K562 (cell line): Measurements from ENCODE around the gene LATS1. TPM values are rescaled to one million over a fixed set of nuclear protein-coding genes. Genes with fewer than 3 reads are reported as not detected.

ENCODE experiments used
- ARID1B ChIP-seq: fragments of 450-650 bp; IDR thresholded peaks from 2 replicates; pipeline ENCODE4 v1.6.1; 2016; ENCODE audit warnings: antibody characterized with exemption, mild to moderate bottlenecking, inconsistent platforms
- CBX5 ChIP-seq: IDR thresholded peaks from 2 replicates; pipeline ENCODE4 v1.6.1; 2014; ENCODE audit warnings: low read depth, borderline replicate concordance
- EP400 ChIP-seq: fragments of 450-650 bp; IDR thresholded peaks from 2 replicates; pipeline ENCODE4 v1.6.1; 2017; ENCODE audit warnings: antibody characterized with exemption, mild to moderate bottlenecking, moderate library complexity
- FOXJ2 ChIP-seq: fragments of 200-800 bp; sonication (Bioruptor generic); IDR thresholded peaks from 2 replicates; pipeline ENCODE4 v1.6.1; 2016; ENCODE audit warnings: missing genetic modification characterization, missing compliant biosample characterization
- GABPA ChIP-seq: fragments of 200-800 bp; sonication (Bioruptor generic); conservative IDR thresholded peaks from 2 replicates; pipeline ENCODE4 v1.6.1; 2016; ENCODE audit warnings: low read depth, missing genetic modification characterization, missing compliant biosample characterization
- JUNB ChIP-seq: fragments of 450-650 bp; formaldehyde crosslinking; conservative IDR thresholded peaks from 2 replicates; pipeline ENCODE4 v1.4.0; 2020; ENCODE audit warnings: mild to moderate bottlenecking
- MAZ ChIP-seq, 2 experiments: fragments of 450-650 bp in 1 of 2; sonication (generic) in 1 of 2; formaldehyde crosslinking; IDR thresholded peaks in 1 of 2; conservative IDR thresholded peaks in 1 of 2; 2 replicates each; pipeline versions ENCODE4 v1.4.0 to v1.5.0; 2020; ENCODE audit warnings: mild to moderate bottlenecking in 1 of 2, missing genetic modification reagents in 1 of 2
- NFIC ChIP-seq: fragments of 450-650 bp; IDR thresholded peaks from 2 replicates; pipeline ENCODE4 v1.6.1; 2017; ENCODE audit warnings: mild to moderate bottlenecking, inconsistent platforms
- POLR2A ChIP-seq: fragments of 450-650 bp; conservative IDR thresholded peaks from 2 replicates; pipeline ENCODE4 v1.6.1; 2016
- RB1 ChIP-seq: fragments of 450-650 bp; IDR thresholded peaks from 2 replicates; pipeline ENCODE4 v1.6.1; 2017; ENCODE audit warnings: low read depth, mild to moderate bottlenecking
- SMARCA4 ChIP-seq: fragments of 450-650 bp; IDR thresholded peaks from 2 replicates; pipeline ENCODE4 v1.6.1; 2016
- SPI1 ChIP-seq: IDR thresholded peaks from 2 replicates; pipeline ENCODE4 v1.6.1; 2011; ENCODE audit warnings: low read depth, low read length, control low read depth, borderline replicate concordance
- ZBTB1 ChIP-seq: sonication (generic); formaldehyde crosslinking; IDR thresholded peaks from 2 replicates; pipeline ENCODE4 v1.8.1; 2023; ENCODE audit warnings: missing genetic modification reagents, low read depth, mild to moderate bottlenecking, borderline replicate concordance
- ZNF175 ChIP-seq: fragments of 200-800 bp; sonication (Bioruptor generic); IDR thresholded peaks from 2 replicates; pipeline ENCODE4 v1.6.1; 2016; ENCODE audit warnings: low read depth, mild to moderate bottlenecking, missing genetic modification characterization, missing compliant biosample characterization
- ZNF316 ChIP-seq: fragments of 450-650 bp; IDR thresholded peaks from 2 replicates; pipeline ENCODE4 v1.6.1; 2016
- polyA plus RNA-seq, 8 experiments: library from polyadenylated mRNA; depleted of rRNA in 4 of 8; stranded (reverse) in 5 of 8; unstranded in 3 of 8; fragments of >200 nt; fragmentation: Nextera tagmentation in 2 of 8; fragmentation: Illumina TruSeq in 1 of 8; extraction: Ambion mirVana in 2 of 8; extraction: Trizol in 1 of 8; gene quantifications; 2 replicates each; pipeline versions ENCODE4 v1.2.1 to v1.2.3, GENCODE V29; 2011 to 2014; ENCODE audit warnings: inconsistent platforms in 1 of 8, missing spikeins in 1 of 8
- total RNA-seq, 7 experiments: library from RNA; depleted of rRNA in 6 of 7; stranded (reverse); fragments of >200 nt in 6 of 7; fragmentation: Illumina TruSeq in 2 of 7; extraction: Trizol in 2 of 7; gene quantifications; 2 replicates each; pipeline versions ENCODE4 v1.2.1 to v1.2.3, GENCODE V29; 2011 to 2021; ENCODE audit warnings: low replicate concordance in 1 of 7
- TF ChIP-seq, protein P1 (sequence below): fragments of 250-450 bp; sonication (Bioruptor Pico); IDR thresholded peaks from 2 replicates; pipeline ENCODE4 v1.8.0; 2022; ENCODE audit warnings: moderate library complexity, mild to moderate bottlenecking, inconsistent platforms
- TF ChIP-seq, protein P2 (sequence below), 2 experiments: fragments of 200-800 bp in 1 of 2; sonication (Bioruptor generic) in 1 of 2; sonication (generic) in 1 of 2; formaldehyde crosslinking in 1 of 2; IDR thresholded peaks in 1 of 2; conservative IDR thresholded peaks in 1 of 2; 2 replicates each; pipeline versions ENCODE4 v1.5.0 to v1.6.1; 2016 to 2020; ENCODE audit warnings: missing compliant biosample characterization in 1 of 2, missing genetic modification characterization in 1 of 2, missing genetic modification reagents in 1 of 2
- TF ChIP-seq, protein P3 (sequence below): fragments of 250-450 bp; sonication (Bioruptor Pico); IDR thresholded peaks from 2 replicates; pipeline ENCODE4 v1.9.0; 2021; ENCODE audit warnings: mild to moderate bottlenecking, inconsistent platforms
- TF ChIP-seq, protein P4 (sequence below), 3 experiments: fragments of 200-800 bp in 1 of 3; fragments of 250-450 bp in 1 of 3; fragments of 450-650 bp in 1 of 3; sonication (Bioruptor Pico) in 1 of 3; sonication (Bioruptor generic) in 1 of 3; formaldehyde crosslinking in 1 of 3; IDR thresholded peaks; 2 replicates each; pipeline versions ENCODE4 v1.6.1 to v1.8.0; 2016 to 2022; ENCODE audit warnings: mild to moderate bottlenecking in 2 of 3, missing genetic modification characterization in 2 of 3, missing compliant biosample characterization in 1 of 3, moderate library complexity in 1 of 3

The LATS1 gene
- total and polyA plus RNA-seq, 9 of the 15 experiments (the other 6 are each of a cell fraction or from before 2014, with no cell fraction given), result 5.0 to 36.3 (median 18.4) TPM

DNA sequence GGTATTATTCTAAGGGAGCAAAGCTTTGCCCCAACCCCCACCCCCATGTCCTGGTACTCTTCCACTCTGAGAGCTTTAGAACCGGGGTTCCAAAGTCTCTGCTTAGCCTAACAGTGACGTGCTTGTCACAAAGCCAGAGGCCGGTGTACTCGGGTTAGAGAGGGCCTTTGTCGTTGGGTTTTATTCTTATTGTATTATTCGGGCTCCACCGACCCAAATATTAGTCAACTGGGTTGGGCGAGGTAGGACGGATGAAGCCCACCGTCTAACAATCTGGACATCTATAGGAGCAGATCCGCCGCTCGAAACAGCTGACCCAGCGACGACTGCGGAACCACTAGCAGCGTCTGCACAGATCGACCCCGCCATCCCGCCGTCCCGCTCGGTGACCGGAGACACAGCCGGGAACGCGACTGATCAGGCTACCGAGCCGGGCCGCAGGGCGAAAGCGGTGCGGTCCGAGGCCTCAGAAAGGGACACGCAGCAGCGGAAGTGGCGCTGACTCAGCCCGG lies 31.2 kb upstream of the LATS1 start (continued):
- TF ChIP-seq ZBTB1 (CRISPR knock-in tag), result 0 out of 2 replicates have a peak, but pooled peaks have one; percentile 8
- TF ChIP-seq ARID1B, result peak; percentile 36
- peak; percentile 79; the same call in 1 of the 2 replicates for TF ChIP-seq SPI1
- TF ChIP-seq, protein P1, sequence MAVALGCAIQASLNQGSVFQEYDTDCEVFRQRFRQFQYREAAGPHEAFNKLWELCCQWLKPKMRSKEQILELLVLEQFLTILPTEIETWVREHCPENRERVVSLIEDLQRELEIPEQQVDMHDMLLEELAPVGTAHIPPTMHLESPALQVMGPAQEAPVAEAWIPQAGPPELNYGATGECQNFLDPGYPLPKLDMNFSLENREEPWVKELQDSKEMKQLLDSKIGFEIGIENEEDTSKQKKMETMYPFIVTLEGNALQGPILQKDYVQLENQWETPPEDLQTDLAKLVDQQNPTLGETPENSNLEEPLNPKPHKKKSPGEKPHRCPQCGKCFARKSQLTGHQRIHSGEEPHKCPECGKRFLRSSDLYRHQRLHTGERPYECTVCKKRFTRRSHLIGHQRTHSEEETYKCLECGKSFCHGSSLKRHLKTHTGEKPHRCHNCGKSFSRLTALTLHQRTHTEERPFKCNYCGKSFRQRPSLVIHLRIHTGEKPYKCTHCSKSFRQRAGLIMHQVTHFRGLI, result peak; percentile 70; the same call in 1 of the 2 replicates
- peak; percentile 62 for TF ChIP-seq NFIC
- TF ChIP-seq GABPA (tag), result peak; percentile 83; the same call in 1 of the 2 replicates
- peak; percentile 72 for TF ChIP-seq ZNF316
- peak; percentile 4; the same call in 1 of the 2 replicates for TF ChIP-seq SMARCA4
- TF ChIP-seq MAZ (CRISPR knock-in tag; conservative IDR thresholded peaks at IDR 0.05 in 1 of 2, IDR thresholded peaks at IDR 0.05 in 1 of 2), result peak in 1 of 2 experiments; percentile 76; a peak in 1 of 4 replicates
- TF ChIP-seq, protein P2, sequence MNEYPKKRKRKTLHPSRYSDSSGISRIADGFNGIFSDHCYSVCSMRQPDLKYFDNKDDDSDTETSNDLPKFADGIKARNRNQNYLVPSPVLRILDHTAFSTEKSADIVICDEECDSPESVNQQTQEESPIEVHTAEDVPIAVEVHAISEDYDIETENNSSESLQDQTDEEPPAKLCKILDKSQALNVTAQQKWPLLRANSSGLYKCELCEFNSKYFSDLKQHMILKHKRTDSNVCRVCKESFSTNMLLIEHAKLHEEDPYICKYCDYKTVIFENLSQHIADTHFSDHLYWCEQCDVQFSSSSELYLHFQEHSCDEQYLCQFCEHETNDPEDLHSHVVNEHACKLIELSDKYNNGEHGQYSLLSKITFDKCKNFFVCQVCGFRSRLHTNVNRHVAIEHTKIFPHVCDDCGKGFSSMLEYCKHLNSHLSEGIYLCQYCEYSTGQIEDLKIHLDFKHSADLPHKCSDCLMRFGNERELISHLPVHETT (CRISPR knock-in tag; conservative IDR thresholded peaks at IDR 0.05 in 1 of 2, IDR thresholded peaks at IDR 0.05 in 1 of 2), result peak in 1 of 2 experiments; percentile 83; a peak in 1 of 4 replicates
- TF ChIP-seq ZNF175 (CRISPR knock-in tag), result peak; percentile 44; the same call in 1 of the 2 replicates
- TF ChIP-seq JUNB (CRISPR knock-in tag), result 0 out of 2 replicates have a peak, but pooled peaks have one; percentile 15
- TF ChIP-seq, protein P3, sequence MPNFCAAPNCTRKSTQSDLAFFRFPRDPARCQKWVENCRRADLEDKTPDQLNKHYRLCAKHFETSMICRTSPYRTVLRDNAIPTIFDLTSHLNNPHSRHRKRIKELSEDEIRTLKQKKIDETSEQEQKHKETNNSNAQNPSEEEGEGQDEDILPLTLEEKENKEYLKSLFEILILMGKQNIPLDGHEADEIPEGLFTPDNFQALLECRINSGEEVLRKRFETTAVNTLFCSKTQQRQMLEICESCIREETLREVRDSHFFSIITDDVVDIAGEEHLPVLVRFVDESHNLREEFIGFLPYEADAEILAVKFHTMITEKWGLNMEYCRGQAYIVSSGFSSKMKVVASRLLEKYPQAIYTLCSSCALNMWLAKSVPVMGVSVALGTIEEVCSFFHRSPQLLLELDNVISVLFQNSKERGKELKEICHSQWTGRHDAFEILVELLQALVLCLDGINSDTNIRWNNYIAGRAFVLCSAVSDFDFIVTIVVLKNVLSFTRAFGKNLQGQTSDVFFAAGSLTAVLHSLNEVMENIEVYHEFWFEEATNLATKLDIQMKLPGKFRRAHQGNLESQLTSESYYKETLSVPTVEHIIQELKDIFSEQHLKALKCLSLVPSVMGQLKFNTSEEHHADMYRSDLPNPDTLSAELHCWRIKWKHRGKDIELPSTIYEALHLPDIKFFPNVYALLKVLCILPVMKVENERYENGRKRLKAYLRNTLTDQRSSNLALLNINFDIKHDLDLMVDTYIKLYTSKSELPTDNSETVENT (CRISPR knock-in tag), result 0 out of 2 replicates have a peak, but pooled peaks have one; percentile 4
- 0 out of 2 replicates have a peak, but pooled peaks have one; percentile 83 for TF ChIP-seq POLR2A
- peak; percentile 66; the same call in 1 of the 2 replicates for TF ChIP-seq RB1
- TF ChIP-seq, protein P4, sequence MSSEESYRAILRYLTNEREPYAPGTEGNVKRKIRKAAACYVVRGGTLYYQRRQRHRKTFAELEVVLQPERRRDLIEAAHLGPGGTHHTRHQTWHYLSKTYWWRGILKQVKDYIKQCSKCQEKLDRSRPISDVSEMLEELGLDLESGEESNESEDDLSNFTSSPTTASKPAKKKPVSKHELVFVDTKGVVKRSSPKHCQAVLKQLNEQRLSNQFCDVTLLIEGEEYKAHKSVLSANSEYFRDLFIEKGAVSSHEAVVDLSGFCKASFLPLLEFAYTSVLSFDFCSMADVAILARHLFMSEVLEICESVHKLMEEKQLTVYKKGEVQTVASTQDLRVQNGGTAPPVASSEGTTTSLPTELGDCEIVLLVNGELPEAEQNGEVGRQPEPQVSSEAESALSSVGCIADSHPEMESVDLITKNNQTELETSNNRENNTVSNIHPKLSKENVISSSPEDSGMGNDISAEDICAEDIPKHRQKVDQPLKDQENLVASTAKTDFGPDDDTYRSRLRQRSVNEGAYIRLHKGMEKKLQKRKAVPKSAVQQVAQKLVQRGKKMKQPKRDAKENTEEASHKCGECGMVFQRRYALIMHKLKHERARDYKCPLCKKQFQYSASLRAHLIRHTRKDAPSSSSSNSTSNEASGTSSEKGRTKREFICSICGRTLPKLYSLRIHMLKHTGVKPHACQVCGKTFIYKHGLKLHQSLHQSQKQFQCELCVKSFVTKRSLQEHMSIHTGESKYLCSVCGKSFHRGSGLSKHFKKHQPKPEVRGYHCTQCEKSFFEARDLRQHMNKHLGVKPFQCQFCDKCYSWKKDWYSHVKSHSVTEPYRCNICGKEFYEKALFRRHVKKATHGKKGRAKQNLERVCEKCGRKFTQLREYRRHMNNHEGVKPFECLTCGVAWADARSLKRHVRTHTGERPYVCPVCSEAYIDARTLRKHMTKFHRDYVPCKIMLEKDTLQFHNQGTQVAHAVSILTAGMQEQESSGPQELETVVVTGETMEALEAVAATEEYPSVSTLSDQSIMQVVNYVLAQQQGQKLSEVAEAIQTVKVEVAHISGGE (CRISPR knock-in tag; IDR thresholded peaks at IDR 0.05), result peak in 1 of 3 experiments; percentile 67; a peak in 1 of 6 replicates
- 0 out of 2 replicates have a peak, but pooled peaks have one; percentile 54 for TF ChIP-seq CBX5
- peak; percentile 78 for TF ChIP-seq EP400
- TF ChIP-seq FOXJ2 (tag), result 0 out of 2 replicates have a peak, but pooled peaks have one; percentile 26
